MM.1S (cell line): Measurements from ENCODE around the gene ENOX1.

ENCODE experiments used
- DNase-seq: peaks from one replicate; pipeline ENCODE4 v3.0.0-alpha.2; 2015
- H2AFZ ChIP-seq: fragments of 300-600 bp; sonication (generic); 2 replicates; pipeline ENCODE4 v1.6.0; 2016; ENCODE audit warnings: antibody characterized with exemption, low read length
- H3F3A ChIP-seq: fragments of 300-600 bp; sonication (generic); 2 replicates; pipeline ENCODE4 v1.6.1; 2016; ENCODE audit warnings: mild to moderate bottlenecking, antibody characterized with exemption, low read length, moderate library complexity, mixed read lengths; ENCODE audit not compliant: insufficient read depth
- H3K27ac ChIP-seq: fragments of 300-600 bp; sonication (generic); 2 replicates; pipeline ENCODE4 v1.5.1; 2016; ENCODE audit warnings: mild to moderate bottlenecking, low read length
- H3K27me3 ChIP-seq: fragments of 300-600 bp; sonication (generic); replicated peaks from 2 replicates; pipeline ENCODE4 v1.6.0; 2016; ENCODE audit warnings: low read length; ENCODE audit not compliant: insufficient read depth
- H3K36me3 ChIP-seq: fragments of 300-600 bp; sonication (generic); replicated peaks from 2 replicates; pipeline ENCODE4 v1.6.1; 2016; ENCODE audit warnings: mild to moderate bottlenecking, low read length, mixed read lengths; ENCODE audit not compliant: insufficient read depth
- H3K4me1 ChIP-seq: fragments of 300-600 bp; sonication (generic); 2 replicates; pipeline ENCODE4 v1.6.1; 2016; ENCODE audit warnings: low read length, mixed read lengths
- H3K4me2 ChIP-seq: fragments of 300-600 bp; sonication (generic); 2 replicates; pipeline ENCODE4 v1.6.0; 2016; ENCODE audit warnings: low read depth, low read length
- H3K4me3 ChIP-seq: fragments of 300-600 bp; sonication (generic); 2 replicates; pipeline ENCODE4 v1.5.1; 2016; ENCODE audit warnings: low read length, mixed read lengths
- H3K79me2 ChIP-seq: fragments of 300-600 bp; sonication (generic); 2 replicates; pipeline ENCODE4 v1.6.1; 2016; ENCODE audit warnings: mixed run types, low read length, mixed read lengths
- H3K9ac ChIP-seq: fragments of 300-600 bp; sonication (generic); 2 replicates; pipeline ENCODE4 v1.6.1; 2016; ENCODE audit warnings: low read length, mixed read lengths
- H3K9me2 ChIP-seq: fragments of 300-600 bp; sonication (generic); replicated peaks from 2 replicates; pipeline ENCODE4 v1.6.1; 2016; ENCODE audit warnings: mild to moderate bottlenecking, low read length, mixed read lengths; ENCODE audit not compliant: insufficient read depth
- H3K9me3 ChIP-seq: fragments of 300-600 bp; sonication (generic); replicated peaks from 2 replicates; pipeline ENCODE4 v1.6.1; 2016; ENCODE audit warnings: mild to moderate bottlenecking, low read length, mixed read lengths; ENCODE audit not compliant: insufficient read depth
- H4K20me1 ChIP-seq: fragments of 300-600 bp; sonication (generic); 2 replicates; pipeline ENCODE4 v1.6.1; 2016; ENCODE audit warnings: mild to moderate bottlenecking, low read length, moderate library complexity, mixed read lengths; ENCODE audit not compliant: insufficient read depth
- CTCF ChIP-seq: fragments of 300-600 bp; sonication (generic); IDR thresholded peaks from 2 replicates; pipeline ENCODE4 v1.5.1; 2016; ENCODE audit warnings: antibody characterized with exemption, low read length, mixed read lengths
- EZH2 ChIP-seq: fragments of 300-600 bp; sonication (generic); optimal IDR thresholded peaks from 2 replicates; pipeline ENCODE3; 2017; ENCODE audit warnings: low read depth, mild to moderate bottlenecking, antibody characterized with exemption, low read length, mixed read lengths
- EZH2phosphoT487 ChIP-seq: fragments of 300-600 bp; sonication (generic); IDR thresholded peaks from 2 replicates; pipeline ENCODE4 v1.6.1; 2018; ENCODE audit warnings: antibody characterized with exemption, low read length

Gene ENOX1

GRCh38 chr13:43763143-43763759 lies 23.5 kb downstream of the ENOX1 start:
- Histone ChIP-seq H3K27ac (no peak overlapping the region), H3K79me2 (no peaks in the 10 kb centered on the region), H3K27me3 (no peaks in the 10 kb centered on the region), H3F3A (no peaks in the 10 kb centered on the region), H3K4me1 (no peaks in the 10 kb centered on the region; the same call in 1 of the 2 replicates), H2AFZ (no peak overlapping the region), H3K4me2 (no peak overlapping the region), H3K9ac (no peak overlapping the region), H3K9me3 (no peaks in the 10 kb centered on the region), H3K36me3 (no peaks in the 10 kb centered on the region), H4K20me1 (no peaks in the 10 kb centered on the region), H3K9me2 (no peaks in the 10 kb centered on the region), H3K4me3 (no peak overlapping the region)
- DNase-seq: no peak
- TF ChIP-seq EZH2phosphoT487 (no peak), CTCF (no peak), EZH2 (no peak)

DNA sequence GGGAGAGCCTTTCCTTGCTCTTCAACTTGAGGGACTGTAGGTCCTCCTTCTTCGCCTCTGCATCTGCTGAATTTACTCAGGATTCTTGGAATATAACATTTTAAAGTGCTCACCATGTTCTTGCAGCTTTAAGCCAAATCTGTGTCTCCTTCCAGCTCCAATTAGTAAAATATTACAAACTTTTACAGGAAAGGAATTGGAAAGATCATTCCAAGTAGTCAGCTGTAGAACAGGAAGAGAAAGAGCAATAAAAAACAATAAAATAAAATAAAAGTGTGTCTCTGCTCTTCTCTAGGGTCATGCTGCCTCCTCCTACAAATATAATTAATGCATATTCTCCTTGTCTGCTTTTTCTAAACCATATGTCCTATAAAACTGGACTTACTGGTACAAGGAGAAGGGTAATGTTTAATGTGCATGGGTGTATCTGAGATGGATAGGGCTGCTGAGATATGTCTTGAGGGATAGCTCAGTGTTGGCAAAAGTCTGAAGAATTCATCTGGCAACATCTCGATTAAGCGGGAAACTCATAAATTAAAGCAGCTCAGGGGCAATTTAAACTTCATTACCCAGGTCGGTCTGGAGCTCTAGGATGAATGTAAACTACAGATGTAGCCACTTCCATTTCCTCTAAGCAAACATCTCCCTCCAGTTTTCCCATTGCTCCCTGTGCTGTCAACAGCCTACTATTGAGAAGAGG lies 25.0 kb downstream of the ENOX1 start:
- no peak for DNase-seq
- Histone ChIP-seq H3K4me3 (no peak overlapping the region), H3K27me3 (no peaks in the 10 kb centered on the region), H3K36me3 (no peaks in the 10 kb centered on the region), H3K9ac (no peak overlapping the region), H2AFZ (no peak overlapping the region), H3K4me2 (no peak overlapping the region), H3K79me2 (no peaks in the 10 kb centered on the region), H3K27ac (no peak overlapping the region), H3K9me2 (no peaks in the 10 kb centered on the region), H3K9me3 (no peaks in the 10 kb centered on the region), H4K20me1 (no peaks in the 10 kb centered on the region), H3K4me1 (no peaks in the 10 kb centered on the region; the same call in 1 of the 2 replicates), H3F3A (no peaks in the 10 kb centered on the region)
- TF ChIP-seq CTCF (no peak), EZH2phosphoT487 (no peak), EZH2 (no peak)

DNA sequence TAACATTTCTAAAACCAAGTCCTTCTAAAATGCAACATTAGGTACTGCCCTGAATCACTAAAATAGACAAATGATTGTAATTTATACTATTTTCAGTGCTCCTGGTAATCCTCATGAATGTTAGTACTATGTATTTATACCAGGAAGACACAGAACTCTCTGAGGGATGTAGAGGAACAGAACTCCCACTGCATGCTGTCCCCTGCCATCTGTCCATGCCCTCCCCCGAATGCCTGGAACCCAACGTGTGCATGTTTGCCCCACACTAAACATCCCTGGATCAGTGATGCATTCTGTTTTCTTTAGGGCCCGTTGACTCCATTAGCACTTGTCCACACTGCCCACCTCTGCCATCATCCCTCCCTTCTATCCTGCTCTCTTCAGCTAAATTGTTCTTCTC lies 26.5 kb downstream of the ENOX1 start:
- Histone ChIP-seq H3K9me2 (no peaks in the 10 kb centered on the region), H3K27me3 (no peaks in the 10 kb centered on the region), H3F3A (no peaks in the 10 kb centered on the region), H4K20me1 (no peaks in the 10 kb centered on the region), H3K9ac (no peak overlapping the region), H3K79me2 (no peaks in the 10 kb centered on the region), H2AFZ (no peak overlapping the region), H3K4me2 (no peak overlapping the region), H3K27ac (no peak overlapping the region), H3K4me1 (no peaks in the 10 kb centered on the region; the same call in 1 of the 2 replicates), H3K36me3 (no peaks in the 10 kb centered on the region), H3K9me3 (no peaks in the 10 kb centered on the region), H3K4me3 (no peak overlapping the region)
- no peak for TF ChIP-seq EZH2phosphoT487
- no peak for TF ChIP-seq EZH2
- TF ChIP-seq CTCF: no peak
- DNase-seq: no peak
